ENCODE measurements around the gene KRTAP5-6. TPM values are rescaled to one million over a fixed set of nuclear protein-coding genes. Genes with fewer than 3 reads are reported as not detected.

Gene KRTAP5-6
- total RNA-seq, 5 donors from 2014 or later (not counting 1 experiment from before 2014, with no cell fraction given), result not detected

DNA sequence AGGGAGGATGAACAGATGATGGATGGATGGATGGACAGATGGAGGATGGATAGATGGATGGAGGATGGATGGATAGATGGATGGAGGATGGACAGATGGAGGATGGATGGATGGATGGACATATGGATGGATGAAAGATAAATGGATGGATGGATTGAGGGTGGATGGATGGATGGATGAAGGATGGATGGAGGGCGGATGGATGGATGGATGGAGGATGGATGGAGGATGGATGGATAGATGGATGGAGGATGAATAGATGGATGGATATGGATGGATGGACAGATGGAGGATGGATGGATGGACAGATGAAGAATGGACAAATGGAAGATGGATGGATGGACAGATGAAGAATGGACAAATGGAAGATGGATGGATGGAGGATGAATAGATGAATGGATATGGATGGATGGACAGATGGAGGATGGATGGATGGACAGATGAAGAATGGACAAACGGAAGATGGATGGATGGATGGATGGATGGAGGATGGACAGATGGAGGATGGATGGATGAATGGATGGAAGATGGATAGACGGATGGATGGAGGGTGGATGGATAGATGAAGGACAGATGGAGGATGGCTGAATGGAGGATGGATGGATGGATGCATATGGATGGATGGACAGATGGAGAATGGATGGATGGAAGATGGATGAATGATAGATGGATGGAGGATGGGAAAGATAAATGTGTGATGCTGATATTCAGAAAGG, 46.0 kb downstream of the KRTAP5-6 start:
- POLR2A ChIA-PET, result no interaction called here
- no peaks in the 10 kb centered on the region for H3K27me3 Mint-ChIP-seq
- H3K9me3 Mint-ChIP-seq, result no peaks in the 10 kb centered on the region

DNA sequence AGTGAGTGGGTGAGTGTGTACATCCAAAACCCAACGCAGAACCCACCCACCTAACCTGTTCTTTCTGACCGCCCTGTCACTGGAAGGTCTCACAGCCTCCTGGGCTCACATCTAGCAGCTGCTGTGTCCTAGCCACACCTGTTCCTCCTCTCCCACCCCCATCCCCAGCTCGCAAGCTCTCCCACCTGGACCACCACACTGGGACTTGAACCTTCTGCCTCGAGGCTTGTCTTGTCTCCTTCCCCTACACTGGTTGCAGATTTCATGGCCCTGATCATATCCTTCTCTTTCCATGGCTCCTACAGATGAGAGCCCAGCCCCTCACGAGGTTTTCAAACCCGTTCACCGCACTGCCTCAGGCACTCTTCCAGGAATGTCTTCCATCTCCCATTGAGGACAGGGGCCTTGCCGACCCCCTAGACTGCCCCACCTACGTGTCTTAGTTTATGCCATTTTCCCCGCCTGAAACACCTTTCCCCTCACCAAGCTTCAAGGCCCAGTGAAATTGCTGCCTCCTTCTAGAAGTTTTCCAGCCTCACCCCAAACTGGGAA, 46.7 kb downstream of the KRTAP5-6 start:
- DNase-seq, result no peak
- H3K9me3 ChIP-seq, result no peaks in the 10 kb centered on the region
- no peak overlapping the region for H3K4me3 ChIP-seq (ENCODE audit: control insufficient read depth in 1 of 2, extremely low read depth in 1 of 2, low read length in 1 of 2)
- H3K36me3 ChIP-seq (ENCODE audit: control insufficient read depth in 2 of 2, extremely low read depth in 1 of 2, insufficient read depth in 1 of 2, low read length in 1 of 2), result peaks cover 0 to 4% of the 10 kb centered on the region in 2 donors
- no peak overlapping the region for H3K4me3 Mint-ChIP-seq
- POLR2A ChIA-PET, result no interaction called here
- no peaks in the 10 kb centered on the region for H3K9me3 Mint-ChIP-seq
- no peaks in the 10 kb centered on the region for H3K36me3 Mint-ChIP-seq
- 78% methylated on average over 6 of the region's 10 CpGs for WGBS (ENCODE audit: insufficient coverage)
- H3K27ac Mint-ChIP-seq, result no peak overlapping the region
- CTCF ChIA-PET, result no interaction called here
- peaks cover 5 to 13% of the 10 kb centered on the region in 2 experiments for H3K27me3 ChIP-seq (replicated peaks in 1 of 2; ENCODE audit: control insufficient read depth in 2 of 2, extremely low read depth in 1 of 2, insufficient read depth in 2 of 2, low read length in 1 of 2)
- peaks cover 0 to 4% (median 2%) of the 10 kb centered on the region in 3 donors for H3K4me1 Mint-ChIP-seq
- H3K4me1 ChIP-seq (ENCODE audit: control insufficient read depth in 1 of 2, extremely low read depth in 1 of 2, insufficient read depth in 2 of 2, low read length in 2 of 2), result peaks cover 0 to 2% of the 10 kb centered on the region in 2 experiments
- no peak overlapping the region for H3K27ac ChIP-seq (ENCODE audit: low read length)
- no peaks in the 10 kb centered on the region for H3K27me3 Mint-ChIP-seq
- ATAC-seq (replicated peaks in 1 of 4), result no peak

More for the DNA sequence above, 46.0 kb downstream of the KRTAP5-6 start:
- Histone ChIP-seq H3K27ac (ENCODE audit: low read length) (no peak overlapping the region), H3K4me3 (ENCODE audit: control insufficient read depth in 1 of 2, extremely low read depth in 1 of 2, low read length in 1 of 2) (no peak overlapping the region), H3K36me3 (ENCODE audit: control insufficient read depth in 2 of 2, extremely low read depth in 1 of 2, insufficient read depth in 1 of 2, low read length in 1 of 2) (peaks cover 0 to 4% of the 10 kb centered on the region in 2 donors), H3K4me1 (ENCODE audit: control insufficient read depth in 1 of 2, extremely low read depth in 1 of 2, insufficient read depth in 2 of 2, low read length in 2 of 2) (no peaks in the 10 kb centered on the region), H3K27me3 (replicated peaks in 1 of 2; ENCODE audit: control insufficient read depth in 2 of 2, extremely low read depth in 1 of 2, insufficient read depth in 2 of 2, low read length in 1 of 2) (peaks cover 5 to 11% of the 10 kb centered on the region in 2 experiments), H3K9me3 (no peaks in the 10 kb centered on the region)
- CTCF ChIA-PET, result interaction anchor here in 1 of 2 donors (1.0 kb wide), 1 partner anchor 33 kb away, joined by 4 read pairs; no protein-coding TSS in a partner anchor
- DNase-seq (no peak), ATAC-seq (replicated peaks in 1 of 4) (no peak)
- Mint-ChIP-seq H3K27ac (no peak overlapping the region), H3K4me3 (no peak overlapping the region), H3K4me1 (peaks cover 0 to 4% (median 0%) of the 10 kb centered on the region in 3 donors), H3K36me3 (no peaks in the 10 kb centered on the region)
- 88% methylated on average over 3 of the region's 3 CpGs for WGBS (ENCODE audit: insufficient coverage)

DNA sequence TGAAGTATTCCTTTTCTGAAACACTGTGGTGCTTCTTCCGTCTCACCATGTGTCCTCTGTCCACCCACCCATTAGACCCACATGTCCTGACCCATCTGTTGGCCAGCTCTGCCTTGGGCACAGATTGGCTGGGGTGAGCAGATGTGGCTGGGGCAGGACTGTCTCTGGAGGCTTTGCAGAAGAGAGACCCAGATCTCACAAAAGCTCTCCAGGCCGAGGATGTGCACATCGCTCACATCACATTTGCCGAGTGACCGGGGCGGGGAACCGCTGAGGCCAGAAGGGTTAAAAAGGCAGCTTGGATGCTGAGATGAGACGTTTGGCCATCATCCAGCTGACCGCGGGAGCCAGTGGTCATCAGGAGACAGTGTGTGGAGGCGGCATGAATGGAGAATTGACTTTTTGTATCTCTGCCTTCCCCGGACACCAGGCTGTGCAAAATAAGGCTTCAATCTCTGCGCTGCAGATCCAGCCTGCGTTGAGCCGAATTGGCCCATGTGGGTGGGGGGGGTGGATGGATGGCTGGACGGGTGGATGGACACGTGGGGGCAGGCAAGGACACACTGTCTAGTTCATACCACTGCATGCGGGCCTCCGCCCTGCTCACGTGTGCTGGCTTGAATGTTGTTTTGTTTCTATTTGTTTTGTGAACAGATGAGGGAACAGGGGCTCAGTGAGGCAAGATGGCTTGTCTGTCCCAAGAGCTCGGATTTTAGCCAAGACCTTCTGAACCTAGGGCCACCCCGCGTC, 47.3 kb downstream of the KRTAP5-6 start:
- Mint-ChIP-seq H3K4me1 (peaks cover under 1 to 5% (median 2%) of the 10 kb centered on the region in 3 donors), H3K27me3 (no peaks in the 10 kb centered on the region), H3K36me3 (no peaks in the 10 kb centered on the region), H3K4me3 (no peak overlapping the region), H3K9me3 (no peaks in the 10 kb centered on the region), H3K27ac (no peak overlapping the region)
- CTCF ChIA-PET, result interaction anchor here in 1 of 2 donors (0.6 kb wide), 1 partner anchor 43 kb away, joined by 3 read pairs; no protein-coding TSS in a partner anchor
- DNase-seq (no peak), ATAC-seq (replicated peaks in 1 of 4) (no peak)
- H3K4me3 ChIP-seq (ENCODE audit: control insufficient read depth in 1 of 2, extremely low read depth in 1 of 2, low read length in 1 of 2), result no peak overlapping the region
- H3K27ac ChIP-seq (ENCODE audit: low read length), result no peak overlapping the region
- peaks cover 2 to 16% of the 10 kb centered on the region in 2 experiments for H3K27me3 ChIP-seq (replicated peaks in 1 of 2; ENCODE audit: control insufficient read depth in 2 of 2, extremely low read depth in 1 of 2, insufficient read depth in 2 of 2, low read length in 1 of 2)
- POLR2A ChIA-PET, result no interaction called here
- H3K4me1 ChIP-seq (ENCODE audit: control insufficient read depth in 1 of 2, extremely low read depth in 1 of 2, insufficient read depth in 2 of 2, low read length in 2 of 2), result peaks cover 1 to 6% of the 10 kb centered on the region in 2 experiments
- 90% methylated on average over 21 of the region's 23 CpGs for WGBS (ENCODE audit: insufficient coverage)
- H3K9me3 ChIP-seq, result no peaks in the 10 kb centered on the region
- H3K36me3 ChIP-seq (ENCODE audit: control insufficient read depth in 2 of 2, extremely low read depth in 1 of 2, insufficient read depth in 1 of 2, low read length in 1 of 2), result peaks cover 0 to 4% of the 10 kb centered on the region in 2 donors

DNA sequence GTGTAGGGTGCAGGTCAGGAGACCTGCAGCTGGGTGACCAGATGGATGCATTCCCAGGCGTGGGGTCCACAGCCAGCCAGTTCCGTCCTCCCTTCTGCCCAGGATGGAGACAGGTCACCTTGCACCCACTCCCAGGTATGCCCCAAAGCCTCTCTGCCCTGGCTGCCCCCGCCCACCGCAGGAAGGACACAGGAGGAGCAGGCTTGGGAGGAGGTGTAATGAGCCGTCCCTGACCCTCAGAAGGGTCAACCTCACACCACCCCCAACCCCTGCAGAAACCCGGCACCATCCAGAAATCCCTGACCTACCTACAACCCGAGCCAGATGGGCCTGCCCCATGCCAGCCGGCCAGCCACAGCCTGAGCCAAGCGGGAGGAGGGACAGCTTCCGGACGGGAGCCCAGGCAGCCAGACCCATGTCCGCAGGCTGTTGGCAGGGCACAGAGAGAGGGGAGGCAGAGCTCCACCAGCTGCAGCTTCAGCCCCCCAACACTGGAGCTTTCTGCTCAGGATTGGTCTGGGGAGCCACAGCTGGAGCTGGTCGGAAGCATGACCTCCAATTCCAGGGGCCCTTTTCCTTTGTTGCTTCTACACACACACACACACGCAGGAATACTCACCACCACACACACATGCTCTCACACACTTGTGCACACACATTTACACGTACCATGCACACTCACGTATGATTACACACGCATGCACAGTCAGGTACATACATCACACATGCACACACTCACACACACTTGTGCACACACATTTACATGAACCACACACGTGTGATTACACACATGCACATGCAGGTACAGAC, 48.1 kb downstream of the KRTAP5-6 start:
- Mint-ChIP-seq H3K4me1 (peaks cover 8 to 13% (median 10%) of the 10 kb centered on the region in 3 donors), H3K36me3 (no peaks in the 10 kb centered on the region), H3K27me3 (peaks cover 8% of the 10 kb centered on the region in 2 donors), H3K9me3 (no peaks in the 10 kb centered on the region), H3K27ac (no peak overlapping the region), H3K4me3 (no peak overlapping the region)
- H3K4me3 ChIP-seq (ENCODE audit: control insufficient read depth in 1 of 2, extremely low read depth in 1 of 2, low read length in 1 of 2), result no peak overlapping the region
- WGBS (ENCODE audit: insufficient coverage), result 94% methylated on average over 13 of the region's 18 CpGs
- H3K36me3 ChIP-seq (ENCODE audit: control insufficient read depth in 2 of 2, extremely low read depth in 1 of 2, insufficient read depth in 1 of 2, low read length in 1 of 2), result peaks cover 0 to 4% of the 10 kb centered on the region in 2 donors
- H3K27me3 ChIP-seq (replicated peaks in 1 of 2; ENCODE audit: control insufficient read depth in 2 of 2, extremely low read depth in 1 of 2, insufficient read depth in 2 of 2, low read length in 1 of 2), result peaks cover 0 to 19% of the 10 kb centered on the region in 2 experiments
- H3K4me1 ChIP-seq (ENCODE audit: control insufficient read depth in 1 of 2, extremely low read depth in 1 of 2, insufficient read depth in 2 of 2, low read length in 2 of 2), result peaks cover 4 to 14% of the 10 kb centered on the region in 2 experiments
- POLR2A ChIA-PET, result no interaction called here
- no peaks in the 10 kb centered on the region for H3K9me3 ChIP-seq
- no peak overlapping the region for H3K27ac ChIP-seq (ENCODE audit: low read length)
- no peak for DNase-seq
- no peak for ATAC-seq (replicated peaks in 1 of 4)
- CTCF ChIA-PET, result interaction anchor here in 1 of 2 donors (0.6 kb wide), 1 partner anchor 42 kb away, joined by 3 read pairs; no protein-coding TSS in a partner anchor

DNA sequence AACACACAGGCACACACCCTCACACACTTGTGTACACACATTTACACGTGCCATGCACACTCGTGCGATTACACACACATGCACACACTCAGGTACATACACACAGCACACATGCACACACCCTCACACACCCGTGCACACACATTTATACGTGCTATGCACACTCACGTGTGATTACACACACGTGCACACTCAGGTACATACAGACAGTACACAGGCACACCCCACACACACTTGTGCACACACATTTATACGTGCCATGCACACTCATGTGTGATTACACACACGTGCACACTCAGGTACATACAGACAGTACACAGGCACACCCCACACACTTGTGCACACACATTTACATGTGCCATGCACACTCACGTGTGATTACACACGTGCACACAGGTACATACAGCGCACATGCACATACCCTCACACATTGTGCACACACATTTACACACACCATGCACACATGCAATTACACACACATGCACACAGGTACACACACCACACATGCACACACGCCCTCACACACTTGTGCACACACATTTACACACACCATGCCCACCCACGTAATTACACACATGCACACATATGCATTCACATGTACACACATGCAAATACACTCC, 48.8 kb downstream of the KRTAP5-6 start:
- Histone ChIP-seq H3K36me3 (ENCODE audit: control insufficient read depth in 2 of 2, extremely low read depth in 1 of 2, insufficient read depth in 1 of 2, low read length in 1 of 2) (peaks cover 0 to 4% of the 10 kb centered on the region in 2 donors), H3K27me3 (replicated peaks in 1 of 2; ENCODE audit: control insufficient read depth in 2 of 2, extremely low read depth in 1 of 2, insufficient read depth in 2 of 2, low read length in 1 of 2) (peaks cover 0 to 25% of the 10 kb centered on the region in 2 experiments), H3K9me3 (no peaks in the 10 kb centered on the region), H3K27ac (ENCODE audit: low read length) (no peak overlapping the region), H3K4me1 (ENCODE audit: control insufficient read depth in 1 of 2, extremely low read depth in 1 of 2, insufficient read depth in 2 of 2, low read length in 2 of 2) (peaks cover 4 to 21% of the 10 kb centered on the region in 2 experiments), H3K4me3 (ENCODE audit: control insufficient read depth in 1 of 2, extremely low read depth in 1 of 2, low read length in 1 of 2) (no peak overlapping the region)
- DNase-seq (no peak), ATAC-seq (replicated peaks in 1 of 4) (no peak)
- no peaks in the 10 kb centered on the region for H3K36me3 Mint-ChIP-seq
- H3K4me3 Mint-ChIP-seq, result no peak overlapping the region
- 94% methylated on average over 14 of the region's 14 CpGs for WGBS (ENCODE audit: insufficient coverage)
- ChIA-PET CTCF (no interaction called here), POLR2A (no interaction called here)
- H3K9me3 Mint-ChIP-seq, result no peaks in the 10 kb centered on the region
- peaks cover 13 to 20% (median 15%) of the 10 kb centered on the region in 3 donors for H3K4me1 Mint-ChIP-seq
- no peak overlapping the region for H3K27ac Mint-ChIP-seq
- peaks cover 13% of the 10 kb centered on the region in 2 donors for H3K27me3 Mint-ChIP-seq

Measured in T-cell (primary cell).